Head of caudate nucleus (tissue), 42 donors: ENCODE measurements around the gene IL17A.
"Not testable (repeated sequence)": the region's sequence is repeated elsewhere in the genome, so short reads cannot be mapped to it uniquely, and the experiment has no call there.

ENCODE experiments used
- DNase-seq, 42 donors: peaks; one replicate each; pipeline versions ENCODE4 v3.0.0 to v3.0.0-alpha.2; 2020 to 2021; ENCODE audit warnings: mixed read lengths in 7 of 42
- intact Hi-C: fragments of 100-400 bp; cut with DNase I; formaldehyde crosslinking; loops from one replicate; pipeline ENCODE4 v1.15.0; 2022

IL17A gene

DNA sequence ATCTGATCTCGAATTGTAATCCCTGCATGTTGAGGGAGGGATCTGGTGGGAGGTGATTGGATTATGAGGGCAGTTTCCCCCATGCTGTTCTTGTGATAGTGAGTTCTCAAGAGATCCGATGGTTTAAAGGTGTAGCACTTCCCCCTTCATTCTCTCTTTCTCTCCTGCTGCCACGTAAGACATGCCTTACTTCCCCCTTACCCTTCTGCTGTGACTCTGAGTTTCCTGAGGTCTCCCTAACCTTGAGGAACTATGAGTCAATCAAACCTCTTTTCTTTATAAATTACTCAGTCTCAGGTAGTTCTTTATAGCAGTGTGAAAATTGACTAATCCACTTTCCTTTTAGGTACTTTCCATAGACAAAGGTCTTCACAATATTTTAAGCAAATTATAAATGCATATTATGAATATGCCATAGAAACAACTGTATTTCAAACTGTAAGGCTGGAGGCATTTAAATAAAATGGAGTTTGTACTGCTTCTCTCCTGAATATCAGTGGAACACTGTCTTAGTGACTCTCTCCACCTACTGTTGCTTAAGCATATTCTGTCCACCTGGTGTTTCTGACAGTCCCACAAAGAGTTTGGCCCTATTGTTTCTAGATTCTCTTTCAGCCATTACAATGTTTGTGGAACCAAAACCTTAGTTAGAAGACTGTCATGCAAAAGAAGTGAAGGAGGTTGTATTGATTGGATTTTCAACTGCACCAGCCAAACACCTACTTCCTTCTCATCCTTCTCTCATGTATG lies 24.3 kb upstream of the IL17A start:
- intact Hi-C loops = no loop called here
- DNase-seq = no peak

DNA sequence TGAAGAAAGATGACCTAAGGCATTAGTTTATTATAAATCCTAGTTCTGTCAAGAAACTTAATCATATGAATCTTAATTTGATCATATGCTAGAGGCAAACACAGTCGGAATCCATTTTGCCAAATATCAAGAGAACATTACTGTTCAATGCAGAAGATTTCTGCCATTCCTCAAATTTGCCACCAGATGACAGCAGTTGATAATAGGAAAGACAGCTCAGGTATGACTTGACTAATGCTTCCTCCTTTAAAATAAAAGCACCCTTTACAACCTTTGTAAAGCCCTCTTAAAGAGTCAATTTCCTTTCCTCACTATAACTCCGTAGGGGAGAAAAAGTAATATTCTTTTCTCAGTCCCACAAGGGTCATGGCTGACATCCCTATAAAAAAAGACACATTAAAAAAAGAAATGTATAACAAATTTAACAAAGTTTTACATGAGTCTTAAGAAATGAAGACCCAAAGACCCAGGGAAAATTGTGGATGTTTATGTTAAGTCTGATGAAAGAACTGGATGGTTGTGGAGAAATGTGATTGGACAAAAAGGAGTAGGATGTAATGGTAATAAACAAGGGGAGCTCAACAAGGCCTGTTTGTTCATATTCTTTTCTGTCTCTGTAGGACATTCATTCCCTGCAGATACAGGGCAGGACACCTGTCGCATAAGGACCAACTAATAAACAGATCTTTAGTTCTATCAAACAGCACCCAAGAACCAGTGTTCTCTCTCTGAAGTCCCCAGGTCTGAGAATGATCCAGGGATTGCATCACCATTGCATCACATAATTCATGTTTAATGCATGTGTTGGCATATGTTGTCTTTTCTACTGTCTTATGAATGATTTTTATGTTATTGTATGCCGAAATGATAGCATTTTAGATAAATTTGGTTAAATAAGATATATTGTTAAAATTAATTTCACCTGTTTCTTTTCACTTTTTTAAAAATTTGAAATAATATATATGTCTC lies 23.0 kb upstream of the IL17A start:
- intact Hi-C loops = no loop called here
- DNase-seq = peak in 4 of 42 donors; percentile 9 to 36 (median 14)

GRCh38 chr6:52164319-52165094 lies 21.7 kb upstream of the IL17A start:
- no peak for DNase-seq
- intact Hi-C loops = no loop called here

GRCh38 chr6:52167267-52167666 lies 18.9 kb upstream of the IL17A start:
- intact Hi-C loops = no loop called here
- DNase-seq = no peak

GRCh38 chr6:52168351-52168750 lies 17.8 kb upstream of the IL17A start:
- intact Hi-C loops = not testable (repeated sequence)

GRCh38 chr6:52174118-52174517 lies 12.1 kb upstream of the IL17A start:
- intact Hi-C loops = no loop called here
- no peak for DNase-seq

More at GRCh38 chr6:52168351-52168750, 17.8 kb upstream of the IL17A start:
- not testable (repeated sequence) for DNase-seq

GRCh38 chr6:52176550-52176949 lies 9.6 kb upstream of the IL17A start:
- no peak for DNase-seq
- intact Hi-C loops = no loop called here

- DNase-seq = no peak
- intact Hi-C loops = no loop called here
Measured at GRCh38 chr6:52177961-52178360, 8.2 kb upstream of the IL17A start.

GRCh38 chr6:52180787-52181558 lies 5.2 kb upstream of the IL17A start:
- intact Hi-C loops = no loop called here
- DNase-seq = no peak

DNA sequence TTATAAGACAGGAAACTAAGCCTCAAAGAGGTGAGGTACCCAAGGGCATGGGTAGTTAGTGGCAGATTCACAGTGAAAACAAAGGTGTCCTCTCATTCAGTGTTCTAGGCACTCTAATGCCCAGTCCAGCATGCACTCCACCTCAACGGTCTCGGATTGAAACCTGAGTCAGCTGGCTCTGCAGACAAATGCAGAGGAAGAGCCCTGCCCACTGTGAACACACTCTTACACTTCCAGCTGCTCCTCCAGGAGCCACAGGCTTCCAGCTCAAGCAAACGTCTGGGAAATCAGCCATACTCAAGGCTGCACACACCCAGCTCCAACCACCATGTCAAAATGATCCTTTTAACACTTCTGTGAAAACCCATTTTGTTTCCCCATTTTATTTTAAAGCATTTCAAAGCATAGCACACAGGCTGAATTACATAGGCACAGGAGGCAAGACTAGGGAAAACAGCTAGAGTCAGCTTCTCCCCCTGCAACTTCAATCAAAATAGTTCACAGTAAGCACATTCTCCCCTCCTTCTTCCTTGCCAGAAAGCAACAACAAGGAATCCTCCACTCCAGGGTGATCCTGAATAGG lies 3.0 kb upstream of the IL17A start:
- DNase-seq = no peak
- intact Hi-C loops = no loop called here

- DNase-seq = no peak
- intact Hi-C loops = no loop called here
Measured at GRCh38 chr6:52186480-52186879, 305 bp downstream of the IL17A start.

DNA sequence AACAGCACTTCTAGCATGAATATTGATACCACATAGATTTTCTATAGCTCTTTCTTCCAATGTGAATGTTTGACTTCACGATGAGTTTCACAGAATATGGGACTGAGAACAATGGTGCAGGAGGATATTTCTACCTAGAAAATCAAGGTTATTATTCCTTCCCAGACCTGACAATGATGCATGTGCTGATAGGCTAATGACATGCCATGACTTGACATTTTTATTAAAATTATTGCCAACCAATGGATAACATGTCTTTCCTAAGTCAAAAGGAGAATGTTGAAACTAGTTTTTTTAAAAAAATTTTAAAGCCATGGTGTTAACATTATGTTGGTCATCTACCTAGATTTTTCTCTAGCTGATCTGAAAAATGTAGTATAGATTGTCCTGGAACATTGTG lies 923 bp downstream of the IL17A start:
- intact Hi-C loops = no loop called here
- no peak for DNase-seq

- intact Hi-C loops = no loop called here
- no peak for DNase-seq
Measured at GRCh38 chr6:52189974-52190373, 3.8 kb downstream of the IL17A start.

DNA sequence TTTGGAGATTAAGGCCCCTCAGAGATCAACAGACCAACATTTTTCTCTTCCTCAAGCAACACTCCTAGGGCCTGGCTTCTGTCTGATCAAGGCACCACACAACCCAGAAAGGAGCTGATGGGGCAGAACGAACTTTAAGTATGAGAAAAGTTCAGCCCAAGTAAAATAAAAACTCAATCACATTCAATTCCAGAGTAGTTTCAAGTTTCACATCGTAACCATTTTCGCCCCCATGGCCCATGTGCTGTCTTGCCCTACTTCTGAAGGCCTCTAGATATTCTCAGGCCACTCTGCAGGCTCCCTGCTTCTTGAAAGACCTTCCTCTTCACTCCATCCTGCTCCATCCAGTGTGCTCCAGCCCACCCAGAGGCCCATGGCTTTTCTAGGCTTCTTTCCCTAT lies 4.2 kb downstream of the IL17A start:
- DNase-seq = no peak
- intact Hi-C loops = no loop called here

- DNase-seq = no peak
- intact Hi-C loops = no loop called here
Measured at GRCh38 chr6:52191824-52192223, 5.6 kb downstream of the IL17A start.

- no peak for DNase-seq
- intact Hi-C loops = no loop called here
Measured at GRCh38 chr6:52195886-52196285, 9.7 kb downstream of the IL17A start.

DNA sequence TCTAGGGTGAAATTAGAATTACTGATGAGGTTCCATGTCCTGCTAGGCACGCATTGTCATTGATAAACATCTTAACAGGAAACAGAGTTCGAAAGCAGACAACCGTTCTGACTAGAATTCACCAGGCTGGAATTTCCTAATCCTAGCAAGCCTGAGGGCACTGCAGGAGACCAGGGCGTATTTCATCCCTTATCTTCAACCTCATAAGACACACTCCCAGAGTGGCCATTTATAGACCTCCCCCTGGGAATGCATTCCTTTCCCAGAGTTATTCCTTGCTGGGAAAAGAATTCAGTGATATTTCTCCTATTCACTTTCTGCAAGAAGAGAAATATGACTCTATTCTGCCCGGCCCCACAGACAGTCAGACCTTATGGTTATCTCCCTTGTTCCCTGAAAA lies 13.9 kb downstream of the IL17A start:
- not testable (repeated sequence) for DNase-seq

DNA sequence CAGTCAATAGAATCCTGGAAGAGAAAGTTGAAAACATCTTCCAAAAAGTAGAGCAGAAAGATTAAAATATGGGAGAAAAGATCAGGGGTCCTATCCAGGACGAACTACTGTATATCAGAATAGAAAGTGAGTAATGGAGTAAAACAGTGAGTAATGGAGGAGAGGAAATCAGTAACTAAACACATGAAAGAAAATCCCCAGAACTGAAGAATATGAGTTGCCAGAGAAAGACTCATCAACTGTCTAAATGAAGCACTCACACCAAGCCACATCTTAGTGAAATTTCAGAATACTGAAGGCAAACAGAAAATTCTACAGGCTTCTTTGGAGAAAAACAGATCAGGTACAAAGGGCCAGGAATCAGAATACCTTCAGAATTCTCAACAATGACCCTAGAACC lies 14.9 kb downstream of the IL17A start:
- no peak for DNase-seq
- intact Hi-C loops = no loop called here

More for the DNA sequence above, 13.9 kb downstream of the IL17A start:
- intact Hi-C loops = not testable (repeated sequence)
